GM12865 (cell line): ENCODE measurements around the gene RAB33B.

Source experiments
- DNase-seq: peaks from one replicate; pipeline ENCODE4 v3.0.0; 2010; ENCODE audit warnings: low read depth
- H3K4me3 ChIP-seq: 2 replicates; pipeline ENCODE4 v1.5.1; 2011; ENCODE audit warnings: mild to moderate bottlenecking, low read depth, low read length, control low read depth
- TF ChIP-seq, protein P1 (sequence below): IDR thresholded peaks from 2 replicates; pipeline ENCODE4 v1.5.1; 2011; ENCODE audit warnings: low read length, control low read depth, low read depth, inconsistent platforms; ENCODE audit not compliant: insufficient read depth; ENCODE audit errors: missing control alignments

RAB33B gene

GRCh38 chr4:139453371-139454110 is 380 bp upstream of the RAB33B start:
- TF ChIP-seq, protein P1, sequence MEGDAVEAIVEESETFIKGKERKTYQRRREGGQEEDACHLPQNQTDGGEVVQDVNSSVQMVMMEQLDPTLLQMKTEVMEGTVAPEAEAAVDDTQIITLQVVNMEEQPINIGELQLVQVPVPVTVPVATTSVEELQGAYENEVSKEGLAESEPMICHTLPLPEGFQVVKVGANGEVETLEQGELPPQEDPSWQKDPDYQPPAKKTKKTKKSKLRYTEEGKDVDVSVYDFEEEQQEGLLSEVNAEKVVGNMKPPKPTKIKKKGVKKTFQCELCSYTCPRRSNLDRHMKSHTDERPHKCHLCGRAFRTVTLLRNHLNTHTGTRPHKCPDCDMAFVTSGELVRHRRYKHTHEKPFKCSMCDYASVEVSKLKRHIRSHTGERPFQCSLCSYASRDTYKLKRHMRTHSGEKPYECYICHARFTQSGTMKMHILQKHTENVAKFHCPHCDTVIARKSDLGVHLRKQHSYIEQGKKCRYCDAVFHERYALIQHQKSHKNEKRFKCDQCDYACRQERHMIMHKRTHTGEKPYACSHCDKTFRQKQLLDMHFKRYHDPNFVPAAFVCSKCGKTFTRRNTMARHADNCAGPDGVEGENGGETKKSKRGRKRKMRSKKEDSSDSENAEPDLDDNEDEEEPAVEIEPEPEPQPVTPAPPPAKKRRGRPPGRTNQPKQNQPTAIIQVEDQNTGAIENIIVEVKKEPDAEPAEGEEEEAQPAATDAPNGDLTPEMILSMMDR, result no peak
- H3K4me3 ChIP-seq, result peak overlapping the region; percentile 92
- peak; percentile 98 for DNase-seq

DNA sequence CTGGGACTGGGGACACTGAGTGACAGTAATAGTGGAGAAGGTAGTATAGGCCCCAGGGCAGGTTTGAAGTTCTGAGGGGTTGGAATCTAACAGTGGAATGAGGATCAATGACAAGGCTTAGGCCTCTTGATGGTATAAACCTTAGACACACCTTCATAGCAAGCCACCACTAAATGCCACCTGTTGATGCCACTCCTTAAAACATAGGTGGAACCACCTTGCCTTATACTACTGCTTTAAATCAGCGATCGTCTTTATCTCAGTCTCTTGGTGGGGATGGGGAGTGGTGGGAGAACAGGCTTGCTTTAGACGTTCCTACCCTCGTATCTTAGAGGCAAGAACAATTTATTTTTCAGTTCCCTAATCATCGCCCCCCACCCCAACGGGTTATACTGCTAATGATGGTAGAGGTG is 1.2 kb downstream of the RAB33B start:
- peak overlapping the region; percentile 92 for H3K4me3 ChIP-seq
- TF ChIP-seq, protein P1, result no peak
- DNase-seq, result no peak

GRCh38 chr4:139457318-139457717 is 3.4 kb downstream of the RAB33B start:
- H3K4me3 ChIP-seq, result no peak overlapping the region
- TF ChIP-seq, protein P1, result no peak
- no peak for DNase-seq

GRCh38 chr4:139458543-139458942 is 4.6 kb downstream of the RAB33B start:
- H3K4me3 ChIP-seq, result no peak overlapping the region
- DNase-seq, result no peak
- TF ChIP-seq, protein P1, result no peak

- DNase-seq, result no peak
- no peak overlapping the region for H3K4me3 ChIP-seq
- TF ChIP-seq, protein P1, result no peak
Measured at GRCh38 chr4:139458999-139459398, 5.1 kb downstream of the RAB33B start.

GRCh38 chr4:139460565-139460964 is 6.6 kb downstream of the RAB33B start:
- no peak for DNase-seq
- TF ChIP-seq, protein P1, result no peak
- H3K4me3 ChIP-seq, result no peak overlapping the region
